CD4-positive, alpha-beta T cell (primary cell): ENCODE results near the gene ALPK1. TPM values are rescaled to one million over a fixed set of nuclear protein-coding genes. Genes with fewer than 3 reads are reported as not detected.

Source experiments
- ATAC-seq: fragments of 200-7000 bp; cut with Tn5 transposase; one replicate; pipeline ENCODE4 v1.10.0; 2022; ENCODE audit warnings: mild to moderate bottlenecking; ENCODE audit not compliant: poor library complexity
- CTCF ChIA-PET: fragments of 350-600 bp; sonication (Branson Sonifier 250); formaldehyde crosslinking; loops from one replicate; lab custom pipeline; 2021; ENCODE audit warnings: antibody characterized with exemption, inconsistent platforms; lab: Charles Lee
- POLR2A ChIA-PET: fragments of 350-600 bp; sonication (Branson Sonifier 250); formaldehyde crosslinking; loops from one replicate; lab custom pipeline; 2021; ENCODE audit warnings: antibody characterized with exemption, inconsistent platforms; lab: Charles Lee
- DNase-seq, 14 experiments: peaks; one replicate each; pipeline ENCODE4 v3.0.0-alpha.2; 2013 to 2020; ENCODE audit warnings: mixed read lengths in 2 of 14
- H3K27ac ChIP-seq, 2 donors: one replicate each; pipeline versions ENCODE4 v1.5.1 to v1.7.0; 2013; ENCODE audit warnings: low read length in 2 of 2, low read depth in 1 of 2, mild to moderate bottlenecking in 1 of 2
- H3K27me3 ChIP-seq, 2 experiments: 1 replicate in 1 of 2; 2 replicates in 1 of 2; pipeline versions ENCODE4 v1.6.1 to v1.7.0; 2013; ENCODE audit warnings: low read length in 2 of 2, control low read depth in 1 of 2, mild to moderate bottlenecking in 1 of 2, moderate library complexity in 1 of 2; ENCODE audit not compliant: insufficient read depth in 2 of 2, control insufficient read depth in 1 of 2
- H3K36me3 ChIP-seq: one replicate; pipeline ENCODE4 v1.6.1; 2013; ENCODE audit warnings: low read length, control low read depth; ENCODE audit not compliant: insufficient read depth
- H3K4me1 ChIP-seq: one replicate; pipeline ENCODE4 v1.6.1; 2013; ENCODE audit warnings: low read length, control low read depth; ENCODE audit not compliant: insufficient read depth
- H3K4me3 ChIP-seq: one replicate; pipeline ENCODE4 v1.5.1; 2013; ENCODE audit warnings: mild to moderate bottlenecking, low read length, moderate library complexity
- H3K9me3 ChIP-seq, 2 experiments: 1 replicate in 1 of 2; 2 replicates in 1 of 2; pipeline versions ENCODE4 v1.6.1 to v1.7.0; 2013; ENCODE audit warnings: low read length in 2 of 2, mild to moderate bottlenecking in 2 of 2, control low read depth in 1 of 2, moderate library complexity in 1 of 2; ENCODE audit not compliant: control insufficient read depth in 1 of 2, insufficient read depth in 1 of 2
- H3K27ac Mint-ChIP-seq: one replicate; pipeline ENCODE4 v1.8.0; 2020; ENCODE audit warnings: mixed read lengths
- H3K27me3 Mint-ChIP-seq: one replicate; pipeline ENCODE4 v1.8.0; 2021; ENCODE audit warnings: mixed read lengths
- H3K36me3 Mint-ChIP-seq: one replicate; pipeline ENCODE4 v1.8.0; 2021; ENCODE audit warnings: low read depth, mixed read lengths
- H3K4me1 Mint-ChIP-seq: one replicate; pipeline ENCODE4 v1.8.0; 2021; ENCODE audit warnings: low read depth, mixed read lengths
- H3K4me3 Mint-ChIP-seq: one replicate; pipeline ENCODE4 v1.8.0; 2020; ENCODE audit warnings: mild to moderate bottlenecking, mixed read lengths
- H3K9me3 Mint-ChIP-seq: one replicate; pipeline ENCODE4 v1.8.0; 2020; ENCODE audit warnings: mixed read lengths
- intact Hi-C, 2 experiments: fragments of 100-400 bp; cut with DNase I in 1 of 2; cut with micrococcal nuclease in 1 of 2; formaldehyde crosslinking; loops; one replicate each; pipeline versions ENCODE4 v1.15.1 to v1.9.0; 2023 to 2025; cut with DNase I, micrococcal nuclease
- total RNA-seq, 174 experiments: library from RNA in 2 of 174; stranded (reverse) in 2 of 174; gene quantifications; one replicate each; pipeline ENCODE4 v1.2.3 and lab custom pipeline; 2021 to 2026
- TF ChIP-seq, protein P1 (sequence below): fragments of 200-600 bp; IDR thresholded peaks from one replicate; pipeline ENCODE4 v1.8.0; 2022; ENCODE audit warnings: antibody characterized with exemption, mild to moderate bottlenecking

Gene ALPK1
- total RNA-seq, 2 experiments from 2014 or later, result 8.2 to 9.5 TPM

DNA sequence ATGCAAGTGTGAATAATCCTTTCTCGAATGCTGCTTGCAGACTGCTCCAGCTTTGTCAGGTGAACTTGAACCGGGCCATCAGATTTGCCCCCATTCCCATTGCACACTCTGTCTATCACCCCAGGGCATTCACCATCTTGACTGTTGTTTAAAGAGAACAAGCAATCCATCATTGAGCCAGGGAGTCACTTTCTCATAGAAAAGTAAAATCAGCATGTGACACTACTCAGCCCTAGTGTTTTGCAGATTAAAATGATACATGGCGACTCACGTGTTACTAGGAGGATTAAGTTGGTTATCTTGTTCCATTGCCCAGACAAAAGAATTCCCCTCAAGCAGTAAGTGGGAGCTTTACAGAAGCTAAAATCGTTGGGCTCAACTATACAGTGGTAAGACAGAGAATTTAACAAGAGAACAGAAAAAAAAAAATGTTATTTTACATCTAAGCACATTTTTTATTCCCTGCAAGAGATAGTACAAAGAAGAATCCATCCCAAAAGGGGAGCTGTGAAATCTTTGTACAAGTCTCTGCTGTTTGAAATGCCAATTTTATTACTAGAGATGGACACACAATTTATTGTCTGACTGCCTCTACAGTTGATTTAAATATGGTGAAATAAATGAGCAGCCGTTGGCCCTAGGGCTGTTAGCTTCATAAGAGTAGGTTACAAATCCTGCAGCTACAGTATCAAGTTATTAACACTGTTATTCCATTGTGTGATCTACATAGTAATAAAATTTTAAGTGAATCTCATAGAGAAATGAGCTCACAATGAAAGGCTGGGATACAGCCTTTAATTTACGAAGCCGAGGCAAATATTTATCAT is 151.3 kb downstream of the ALPK1 start:
- Histone ChIP-seq H3K27ac (no peak overlapping the region), H3K27me3 (no peaks in the 10 kb centered on the region), H3K9me3 (peaks cover 0 to 8% of the 10 kb centered on the region in 2 experiments), H3K4me3 (no peak overlapping the region), H3K4me1 (no peaks in the 10 kb centered on the region), H3K36me3 (no peaks in the 10 kb centered on the region)
- intact Hi-C loops, result no loop called here
- Mint-ChIP-seq H3K9me3 (peaks cover 16% of the 10 kb centered on the region), H3K4me1 (no peaks in the 10 kb centered on the region), H3K4me3 (no peak overlapping the region), H3K27me3 (no peaks in the 10 kb centered on the region), H3K27ac (no peak overlapping the region), H3K36me3 (peaks cover 41% of the 10 kb centered on the region)
- DNase-seq (no peak), ATAC-seq (no peak)
- TF ChIP-seq, protein P1, sequence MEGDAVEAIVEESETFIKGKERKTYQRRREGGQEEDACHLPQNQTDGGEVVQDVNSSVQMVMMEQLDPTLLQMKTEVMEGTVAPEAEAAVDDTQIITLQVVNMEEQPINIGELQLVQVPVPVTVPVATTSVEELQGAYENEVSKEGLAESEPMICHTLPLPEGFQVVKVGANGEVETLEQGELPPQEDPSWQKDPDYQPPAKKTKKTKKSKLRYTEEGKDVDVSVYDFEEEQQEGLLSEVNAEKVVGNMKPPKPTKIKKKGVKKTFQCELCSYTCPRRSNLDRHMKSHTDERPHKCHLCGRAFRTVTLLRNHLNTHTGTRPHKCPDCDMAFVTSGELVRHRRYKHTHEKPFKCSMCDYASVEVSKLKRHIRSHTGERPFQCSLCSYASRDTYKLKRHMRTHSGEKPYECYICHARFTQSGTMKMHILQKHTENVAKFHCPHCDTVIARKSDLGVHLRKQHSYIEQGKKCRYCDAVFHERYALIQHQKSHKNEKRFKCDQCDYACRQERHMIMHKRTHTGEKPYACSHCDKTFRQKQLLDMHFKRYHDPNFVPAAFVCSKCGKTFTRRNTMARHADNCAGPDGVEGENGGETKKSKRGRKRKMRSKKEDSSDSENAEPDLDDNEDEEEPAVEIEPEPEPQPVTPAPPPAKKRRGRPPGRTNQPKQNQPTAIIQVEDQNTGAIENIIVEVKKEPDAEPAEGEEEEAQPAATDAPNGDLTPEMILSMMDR, result no peak
- POLR2A ChIA-PET, result no interaction called here
- CTCF ChIA-PET, result no interaction called here

DNA sequence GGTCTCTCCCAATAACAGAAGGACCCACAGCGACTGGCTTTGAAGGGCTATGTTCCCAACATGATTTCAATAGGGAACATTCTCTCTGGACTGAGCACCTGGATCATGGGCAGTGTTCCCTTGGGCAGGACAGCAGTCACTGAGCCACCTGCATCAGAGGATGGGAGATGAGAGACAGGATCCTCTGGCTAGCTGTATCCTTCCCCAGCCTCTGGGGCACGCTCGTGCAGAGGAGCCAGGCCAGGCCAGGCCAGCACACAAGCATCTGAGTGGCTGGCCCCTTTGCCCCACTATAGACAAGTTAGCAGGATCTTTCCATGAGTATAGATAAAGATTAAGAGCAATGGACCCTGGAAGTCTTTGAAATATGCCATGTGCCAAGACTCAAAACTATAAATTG is 152.5 kb downstream of the ALPK1 start:
- H3K4me1 ChIP-seq, result no peaks in the 10 kb centered on the region
- ATAC-seq (no peak), DNase-seq (no peak)
- Mint-ChIP-seq H3K4me3 (no peak overlapping the region), H3K36me3 (peaks cover 29% of the 10 kb centered on the region), H3K27me3 (no peaks in the 10 kb centered on the region), H3K27ac (no peak overlapping the region), H3K9me3 (peaks cover 9% of the 10 kb centered on the region), H3K4me1 (no peaks in the 10 kb centered on the region)
- ChIA-PET CTCF (no interaction called here), POLR2A (no interaction called here)
- no peaks in the 10 kb centered on the region for H3K27me3 ChIP-seq
- H3K9me3 ChIP-seq, result peaks cover 0 to 5% of the 10 kb centered on the region in 2 experiments
- H3K4me3 ChIP-seq, result no peak overlapping the region
- TF ChIP-seq, protein P1, result no peak
- H3K27ac ChIP-seq, result no peak overlapping the region
- H3K36me3 ChIP-seq, result no peaks in the 10 kb centered on the region
- intact Hi-C loops, result no loop called here

DNA sequence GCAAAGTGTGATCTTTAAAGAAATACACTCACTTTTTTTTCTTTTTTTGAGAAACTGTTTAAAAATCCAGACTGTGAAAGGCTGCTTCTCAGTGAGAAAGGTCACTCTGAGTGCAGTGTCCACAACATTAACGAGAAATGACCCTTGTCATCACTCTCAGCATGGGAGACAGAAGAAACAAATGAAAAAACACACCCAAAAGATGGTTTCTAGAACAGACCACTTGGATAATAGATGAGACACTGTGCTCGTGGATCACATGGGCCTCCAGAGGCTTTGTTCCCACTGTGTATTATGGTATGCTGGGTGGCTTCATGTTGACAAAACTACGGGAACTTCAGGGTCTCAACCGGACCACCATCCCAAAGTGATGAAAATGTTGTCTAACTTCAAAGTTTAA is 153.9 kb downstream of the ALPK1 start:
- TF ChIP-seq, protein P1, result no peak
- DNase-seq (no peak), ATAC-seq (no peak)
- H3K27me3 ChIP-seq, result no peaks in the 10 kb centered on the region
- peaks cover 15% of the 10 kb centered on the region for H3K36me3 Mint-ChIP-seq
- no peak overlapping the region for H3K27ac Mint-ChIP-seq
- no peak overlapping the region for H3K27ac ChIP-seq
- H3K36me3 ChIP-seq, result no peaks in the 10 kb centered on the region
- H3K4me3 Mint-ChIP-seq, result no peak overlapping the region
- no peaks in the 10 kb centered on the region for H3K4me1 ChIP-seq
- intact Hi-C loops, result no loop called here
- H3K4me1 Mint-ChIP-seq, result no peaks in the 10 kb centered on the region
- H3K9me3 Mint-ChIP-seq, result peaks cover 3% of the 10 kb centered on the region
- POLR2A ChIA-PET, result no interaction called here
- H3K4me3 ChIP-seq, result no peak overlapping the region
- H3K27me3 Mint-ChIP-seq, result no peaks in the 10 kb centered on the region
- H3K9me3 ChIP-seq, result no peaks in the 10 kb centered on the region
- CTCF ChIA-PET, result no interaction called here
